Measurements from ENCODE around the gene PATE1.

The PATE1 gene

DNA sequence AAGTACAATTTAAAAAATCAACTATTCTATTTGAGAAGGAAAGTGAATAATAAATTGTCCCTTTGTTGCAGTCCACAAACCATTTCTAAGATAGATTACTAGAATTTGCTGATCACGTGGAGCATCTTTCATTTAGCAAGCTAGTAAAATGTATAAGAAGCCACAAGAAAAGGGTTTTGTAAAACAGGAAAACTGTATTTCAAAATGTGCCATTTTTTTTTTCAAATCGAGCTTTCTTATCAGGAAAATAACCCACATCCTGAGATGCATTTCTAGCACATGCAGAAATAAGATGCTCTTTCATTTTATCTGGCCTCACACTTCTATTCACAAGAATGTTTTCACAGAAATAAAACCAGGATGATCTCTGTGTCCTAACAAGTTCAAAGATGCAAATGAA lies 38.6 kb downstream of the PATE1 start:
- Histone ChIP-seq H3K4me3 (ENCODE audit: low read depth in 1 of 5, low read length in 5 of 5) (no peak overlapping the region), H3K27ac (ENCODE audit: low read depth, low read length) (no peak overlapping the region), H3K9ac (ENCODE audit: low read length in 5 of 5) (no peak overlapping the region), H3K9me3 (ENCODE audit: control insufficient read depth in 5 of 5, low read length in 5 of 5) (peaks cover 0 to 4% (median 0%) of the 10 kb centered on the region in 5 donors), H3K27me3 (ENCODE audit: control insufficient read depth in 5 of 5, insufficient read depth in 4 of 5, low read length in 5 of 5) (no peaks in the 10 kb centered on the region), H3K36me3 (ENCODE audit: control insufficient read depth in 5 of 5, insufficient read depth in 5 of 5, low read length in 5 of 5) (no peaks in the 10 kb centered on the region), H3K4me1 (ENCODE audit: control insufficient read depth in 5 of 5, insufficient read depth in 5 of 5, low read length in 5 of 5) (no peaks in the 10 kb centered on the region)

DNA sequence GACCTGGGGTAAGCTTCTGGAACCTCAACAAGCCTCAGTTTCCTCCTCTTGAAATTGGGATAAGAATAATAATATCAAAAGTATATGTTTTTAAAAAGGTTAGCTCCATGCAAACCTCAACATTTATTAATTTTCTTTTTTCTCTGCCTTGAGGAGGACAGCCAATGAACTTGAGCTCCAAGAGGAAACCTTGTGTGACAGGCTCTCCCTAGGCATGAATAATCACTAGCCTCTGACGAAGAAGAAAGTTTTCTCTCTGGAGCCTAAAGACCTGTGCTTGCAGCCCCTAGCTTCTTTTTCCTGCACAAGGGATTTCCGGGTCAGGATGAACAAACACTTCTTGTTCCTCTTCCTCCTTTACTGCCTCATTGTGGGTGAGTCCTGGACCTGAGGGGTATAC lies 41.7 kb downstream of the PATE1 start, which contains the start of gene PATE3:
Gene PATE3 (plus strand): TSS at position 301 of the 400 bp plus-strand sequence. CDS start 25 bp downstream, at position 326.
- Histone ChIP-seq H3K9me3 (ENCODE audit: control insufficient read depth in 5 of 5, low read length in 5 of 5) (peaks cover 0 to 12% (median 6%) of the 10 kb centered on the region in 5 donors), H3K4me3 (ENCODE audit: low read depth in 1 of 5, low read length in 5 of 5) (no peak within 1 kb of the TSS), H3K36me3 (ENCODE audit: control insufficient read depth in 5 of 5, insufficient read depth in 5 of 5, low read length in 5 of 5) (no peaks in the 10 kb centered on the region), H3K9ac (ENCODE audit: low read length in 5 of 5) (no peak within 1 kb of the TSS), H3K4me1 (ENCODE audit: control insufficient read depth in 5 of 5, insufficient read depth in 5 of 5, low read length in 5 of 5) (no peaks in the 10 kb centered on the region), H3K27me3 (ENCODE audit: control insufficient read depth in 5 of 5, insufficient read depth in 4 of 5, low read length in 5 of 5) (no peaks in the 10 kb centered on the region), H3K27ac (ENCODE audit: low read depth, low read length) (no peak within 1 kb of the TSS)

DNA sequence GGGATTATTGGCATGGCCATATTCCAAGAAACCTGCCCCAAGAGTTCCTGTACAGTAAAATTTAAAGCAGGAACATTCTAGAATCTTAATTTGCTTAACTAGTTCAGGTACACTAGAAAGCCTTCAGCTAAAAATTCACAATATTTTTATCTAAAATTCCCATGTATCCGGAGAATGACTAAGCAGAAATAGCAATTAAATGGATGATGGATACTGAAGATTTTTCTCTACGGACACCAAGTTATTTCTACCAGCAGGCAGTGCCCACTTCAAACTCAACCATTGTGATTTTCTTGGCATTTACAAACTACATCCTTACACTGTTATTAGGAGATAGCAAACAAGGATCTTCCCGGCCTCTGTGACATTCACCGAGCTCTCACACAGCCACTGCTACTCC lies 44.7 kb downstream of the PATE1 start:
- H3K27ac ChIP-seq (ENCODE audit: low read depth, low read length), result no peak overlapping the region
- H3K9me3 ChIP-seq (ENCODE audit: control insufficient read depth in 5 of 5, low read length in 5 of 5), result peaks cover 0 to 23% (median 15%) of the 10 kb centered on the region in 5 donors
- H3K4me1 ChIP-seq (ENCODE audit: control insufficient read depth in 5 of 5, insufficient read depth in 5 of 5, low read length in 5 of 5), result no peaks in the 10 kb centered on the region
- H3K36me3 ChIP-seq (ENCODE audit: control insufficient read depth in 5 of 5, insufficient read depth in 5 of 5, low read length in 5 of 5), result no peaks in the 10 kb centered on the region
- no peak overlapping the region for H3K4me3 ChIP-seq (ENCODE audit: low read depth in 1 of 5, low read length in 5 of 5)
- H3K27me3 ChIP-seq (ENCODE audit: control insufficient read depth in 5 of 5, insufficient read depth in 4 of 5, low read length in 5 of 5), result no peaks in the 10 kb centered on the region
- H3K9ac ChIP-seq (ENCODE audit: low read length in 5 of 5), result no peak overlapping the region

DNA sequence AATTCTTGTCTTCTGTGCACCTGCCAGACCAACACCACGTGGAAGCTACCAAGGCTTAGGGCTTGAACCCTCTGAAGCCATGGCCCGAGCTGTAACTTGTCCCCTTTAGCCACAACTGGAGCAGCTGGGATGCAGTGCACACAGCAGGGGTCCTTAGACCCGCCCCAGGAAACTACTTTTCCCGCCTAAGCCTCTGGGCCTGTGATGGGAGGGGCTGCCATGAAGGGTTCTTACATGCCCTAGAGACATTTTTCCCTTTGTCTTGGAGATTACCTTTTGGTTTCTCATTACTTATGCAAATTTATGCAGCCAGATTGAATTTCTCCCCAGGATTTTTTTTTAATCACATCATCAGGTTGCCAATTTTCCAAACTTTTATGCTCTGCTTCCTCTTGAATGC lies 51.6 kb downstream of the PATE1 start:
- Histone ChIP-seq H3K27ac (ENCODE audit: low read depth, low read length) (no peak overlapping the region), H3K36me3 (ENCODE audit: control insufficient read depth in 5 of 5, insufficient read depth in 5 of 5, low read length in 5 of 5) (no peaks in the 10 kb centered on the region), H3K9me3 (ENCODE audit: control insufficient read depth in 5 of 5, low read length in 5 of 5) (peaks cover 5 to 61% (median 22%) of the 10 kb centered on the region in 5 donors), H3K9ac (ENCODE audit: low read length in 5 of 5) (no peak overlapping the region), H3K27me3 (ENCODE audit: control insufficient read depth in 5 of 5, insufficient read depth in 4 of 5, low read length in 5 of 5) (no peaks in the 10 kb centered on the region), H3K4me3 (ENCODE audit: low read depth in 1 of 5, low read length in 5 of 5) (no peak overlapping the region), H3K4me1 (ENCODE audit: control insufficient read depth in 5 of 5, insufficient read depth in 5 of 5, low read length in 5 of 5) (no peaks in the 10 kb centered on the region)
